Measurements from ENCODE around the gene ZNF639. TPM values are rescaled to one million over a fixed set of nuclear protein-coding genes. Genes with fewer than 3 reads are reported as not detected.
"Not testable (repeated sequence)": the region's sequence is repeated elsewhere in the genome, so short reads cannot be mapped to it uniquely, and the experiment has no call there.

Gene ZNF639, protein sequence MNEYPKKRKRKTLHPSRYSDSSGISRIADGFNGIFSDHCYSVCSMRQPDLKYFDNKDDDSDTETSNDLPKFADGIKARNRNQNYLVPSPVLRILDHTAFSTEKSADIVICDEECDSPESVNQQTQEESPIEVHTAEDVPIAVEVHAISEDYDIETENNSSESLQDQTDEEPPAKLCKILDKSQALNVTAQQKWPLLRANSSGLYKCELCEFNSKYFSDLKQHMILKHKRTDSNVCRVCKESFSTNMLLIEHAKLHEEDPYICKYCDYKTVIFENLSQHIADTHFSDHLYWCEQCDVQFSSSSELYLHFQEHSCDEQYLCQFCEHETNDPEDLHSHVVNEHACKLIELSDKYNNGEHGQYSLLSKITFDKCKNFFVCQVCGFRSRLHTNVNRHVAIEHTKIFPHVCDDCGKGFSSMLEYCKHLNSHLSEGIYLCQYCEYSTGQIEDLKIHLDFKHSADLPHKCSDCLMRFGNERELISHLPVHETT
- 10 to 100 TPM; 40.0 to 54.8 (median 46.7) TPM for polyA plus RNA-seq

DNA sequence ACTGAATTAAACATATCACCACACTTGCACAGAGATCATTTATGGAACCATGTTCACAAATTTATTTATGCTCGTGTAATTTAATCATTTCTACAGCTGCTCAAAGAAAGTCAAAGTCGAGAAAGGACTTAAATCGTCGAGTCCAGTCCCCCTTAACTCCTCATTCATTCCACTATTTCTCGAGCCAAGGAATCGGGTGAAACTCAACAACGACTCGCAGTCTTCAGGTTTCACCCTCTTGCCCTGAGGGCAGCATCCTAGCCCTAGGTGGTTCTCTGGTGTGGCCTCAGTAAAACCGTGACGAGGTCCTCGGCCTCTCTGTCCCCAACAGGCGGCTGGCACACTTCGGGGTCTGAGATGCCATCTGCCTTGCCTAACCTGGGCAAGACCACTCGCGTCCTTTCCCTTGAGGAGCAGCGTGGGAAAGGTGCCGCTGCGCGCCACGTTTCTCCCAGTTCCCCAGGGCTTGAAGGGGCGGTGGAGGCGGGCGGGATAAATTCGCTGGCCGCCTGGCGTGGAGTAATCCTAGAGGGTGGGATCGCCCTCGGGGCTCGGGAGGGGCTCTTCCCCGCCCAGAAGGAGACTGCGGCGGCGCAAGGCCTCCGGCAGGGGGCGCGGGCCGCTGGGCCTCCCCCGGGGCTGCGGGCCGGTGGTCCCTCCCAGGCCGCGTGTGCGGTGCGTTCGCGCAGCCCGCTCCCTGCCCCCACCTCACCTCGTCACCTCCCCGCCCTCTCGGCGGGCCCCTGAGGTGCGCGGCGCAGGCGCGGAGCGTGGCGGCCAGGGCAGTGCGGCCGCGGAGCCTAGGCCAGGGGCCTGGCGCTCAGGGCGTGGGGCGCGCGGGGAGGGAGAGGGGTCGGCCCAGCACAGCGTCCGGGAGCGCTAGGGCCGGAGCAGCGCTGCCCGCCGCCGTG is at the start of gene ZNF639:
Gene ZNF639 (plus strand): TSS at position 746 of the 911 bp plus-strand sequence. CDS start 5,263 bp downstream, outside the sequence.
- Mint-ChIP-seq H3K36me3 (no peaks in the 10 kb centered on the region), H3K27me3 (ENCODE audit: low read depth in 3 of 3) (peaks cover 7 to 16% (median 13%) of the 10 kb centered on the region in 3 donors), H3K4me1 (peaks cover 33 to 37% of the 10 kb centered on the region in 2 donors), H3K27ac (peak within 1 kb of the TSS; percentile 90 to 96 (median 94)), H3K9me3 (no peaks in the 10 kb centered on the region), H3K4me3 (peak within 1 kb of the TSS; percentile 89 to 94 (median 93))
- peak; percentile 88 to 91 (median 89) for DNase-seq

DNA sequence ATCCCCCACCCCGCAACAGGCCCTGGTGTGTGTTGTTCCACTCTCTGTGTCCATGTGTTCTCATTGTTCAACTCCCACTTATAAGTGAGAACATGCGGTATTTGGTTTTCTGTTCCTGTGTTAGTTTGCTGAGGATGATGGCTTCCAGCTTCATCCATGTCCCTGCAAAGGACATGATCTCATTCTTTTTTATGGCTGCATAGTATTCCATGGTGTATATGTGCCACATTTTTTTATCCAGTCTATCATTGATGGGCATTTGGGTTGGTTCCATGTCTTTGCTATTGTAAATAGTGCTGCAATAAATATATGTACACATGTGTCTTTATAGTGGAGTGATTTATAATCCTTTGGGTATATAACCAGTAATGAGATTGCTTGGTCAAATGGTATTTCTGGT is 48.4 kb upstream of the ZNF639 start:
- H3K9me3 Mint-ChIP-seq, H3K36me3 Mint-ChIP-seq, DNase-seq, H3K4me3 Mint-ChIP-seq, H3K27ac Mint-ChIP-seq, H3K4me1 Mint-ChIP-seq: not testable (repeated sequence)
- H3K27me3 Mint-ChIP-seq (ENCODE audit: low read depth in 3 of 3), result peaks cover 0 to 10% (median 4%) of the 10 kb centered on the region in 3 donors

GRCh38 chr3:179276001-179276400 is 46.8 kb upstream of the ZNF639 start:
- no peak overlapping the region for H3K27ac Mint-ChIP-seq
- peaks cover 0 to 2% (median 0%) of the 10 kb centered on the region in 6 donors for H3K9me3 Mint-ChIP-seq
- H3K27me3 Mint-ChIP-seq (ENCODE audit: low read depth in 3 of 3), result peaks cover 0 to 10% (median 4%) of the 10 kb centered on the region in 3 donors
- no peak overlapping the region for H3K4me3 Mint-ChIP-seq
- DNase-seq, result no peak
- H3K36me3 Mint-ChIP-seq, result no peaks in the 10 kb centered on the region
- H3K4me1 Mint-ChIP-seq, result no peaks in the 10 kb centered on the region

DNA sequence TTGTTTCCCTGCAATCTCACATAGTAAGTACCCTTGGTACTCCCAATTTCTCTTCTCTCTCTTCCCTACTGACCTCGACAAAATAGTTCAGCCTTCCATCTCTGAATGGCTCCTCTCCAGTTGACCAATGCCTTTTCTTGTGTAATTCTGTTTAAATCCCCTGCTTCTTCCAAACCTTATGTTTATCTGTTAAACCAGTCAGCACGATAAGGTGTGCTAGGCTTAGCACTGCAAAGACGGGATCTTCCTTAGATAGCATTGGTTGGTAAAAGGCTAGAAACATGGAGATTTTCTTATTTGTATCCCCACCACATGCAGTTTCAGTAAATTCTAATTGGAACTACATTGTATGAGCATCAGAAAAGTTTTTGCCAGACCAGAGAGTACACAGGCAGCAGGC is 46.1 kb upstream of the ZNF639 start:
- Mint-ChIP-seq H3K9me3 (peaks cover 0 to 2% (median 0%) of the 10 kb centered on the region in 6 donors), H3K4me3 (no peak overlapping the region), H3K36me3 (no peaks in the 10 kb centered on the region), H3K4me1 (no peaks in the 10 kb centered on the region), H3K27me3 (ENCODE audit: low read depth in 3 of 3) (peaks cover 0 to 10% (median 4%) of the 10 kb centered on the region in 3 donors), H3K27ac (no peak overlapping the region)
- no peak for DNase-seq

DNA sequence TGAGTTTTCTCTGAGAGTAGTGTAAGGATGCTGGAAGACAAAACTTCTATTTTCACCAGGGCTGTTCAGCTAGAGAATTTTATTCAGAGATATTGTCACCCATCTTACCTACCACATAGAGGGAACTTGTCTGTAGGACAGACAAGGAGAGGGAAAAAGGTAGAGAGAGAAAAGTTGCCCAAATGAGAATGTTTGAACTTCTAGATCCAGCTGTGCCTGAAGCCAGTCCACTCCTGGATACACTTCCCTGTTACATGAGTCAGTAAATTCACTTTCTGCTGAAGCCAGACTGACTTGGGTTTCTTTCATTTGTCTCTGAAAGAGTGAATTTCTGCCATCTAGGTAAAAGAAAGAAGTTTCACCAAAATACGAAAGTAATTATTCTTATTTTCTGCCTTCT is 44.7 kb upstream of the ZNF639 start:
- no peak for DNase-seq
- Mint-ChIP-seq H3K27ac (no peak overlapping the region), H3K9me3 (peaks cover 0 to 2% (median 0%) of the 10 kb centered on the region in 6 donors), H3K4me1 (no peaks in the 10 kb centered on the region), H3K36me3 (no peaks in the 10 kb centered on the region), H3K4me3 (no peak overlapping the region), H3K27me3 (ENCODE audit: low read depth in 3 of 3) (peaks cover 0 to 20% (median 11%) of the 10 kb centered on the region in 3 donors)

DNA sequence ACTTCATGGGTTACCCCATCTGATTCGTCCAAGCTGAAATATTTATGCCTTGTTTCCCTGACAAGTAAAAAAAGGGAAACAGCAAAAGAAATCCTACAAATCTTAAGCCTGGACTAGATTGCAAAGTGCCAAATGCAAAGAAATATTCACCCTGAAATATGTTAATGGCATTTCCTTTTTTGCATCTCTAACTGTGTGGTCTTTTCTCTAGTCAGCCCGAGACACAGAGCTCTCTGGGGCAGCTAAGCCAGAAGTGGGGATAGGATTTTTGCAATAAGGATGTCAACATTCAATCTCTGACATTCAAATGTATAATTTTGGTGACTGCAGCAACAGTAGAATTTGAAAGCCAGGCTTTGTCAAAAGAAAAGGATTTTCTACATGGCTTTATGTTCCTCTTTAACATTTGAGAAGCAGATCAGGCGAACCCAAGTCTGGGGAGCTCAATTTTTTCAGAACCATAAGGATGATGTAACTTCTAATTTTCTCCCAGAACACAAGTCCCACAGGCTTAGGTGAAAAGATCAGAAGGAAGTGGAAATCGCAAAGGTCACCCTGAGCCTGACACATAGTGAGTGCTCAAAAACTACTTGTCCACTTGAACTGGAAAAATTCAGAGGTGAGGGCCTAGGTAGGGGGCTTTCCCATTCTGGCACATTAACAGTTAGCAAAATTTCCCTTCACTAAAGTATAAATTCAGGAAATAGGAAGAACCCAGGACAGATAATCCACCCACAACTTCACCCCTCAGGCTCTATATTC is 43.7 kb upstream of the ZNF639 start:
- peaks cover 0 to 2% (median 0%) of the 10 kb centered on the region in 6 donors for H3K9me3 Mint-ChIP-seq
- H3K27me3 Mint-ChIP-seq (ENCODE audit: low read depth in 3 of 3), result peaks cover 1 to 20% (median 13%) of the 10 kb centered on the region in 3 donors

GRCh38 chr3:179279837-179280236 is 43.0 kb upstream of the ZNF639 start:
- Mint-ChIP-seq H3K9me3 (peaks cover 0 to 2% (median 0%) of the 10 kb centered on the region in 6 donors), H3K27me3 (ENCODE audit: low read depth in 3 of 3) (peaks cover 1 to 20% (median 13%) of the 10 kb centered on the region in 3 donors), H3K4me1 (no peaks in the 10 kb centered on the region), H3K4me3 (no peak overlapping the region), H3K36me3 (no peaks in the 10 kb centered on the region), H3K27ac (no peak overlapping the region)
- DNase-seq, result no peak

More for the DNA sequence above, 43.7 kb upstream of the ZNF639 start:
- Mint-ChIP-seq H3K4me1 (no peaks in the 10 kb centered on the region), H3K36me3 (no peaks in the 10 kb centered on the region), H3K4me3 (no peak overlapping the region), H3K27ac (no peak overlapping the region)
- DNase-seq, result no peak

GRCh38 chr3:179281825-179282224 is 41.0 kb upstream of the ZNF639 start:
- no peak for DNase-seq
- Mint-ChIP-seq H3K4me1 (no peaks in the 10 kb centered on the region), H3K4me3 (no peak overlapping the region), H3K36me3 (no peaks in the 10 kb centered on the region), H3K27me3 (ENCODE audit: low read depth in 3 of 3) (peaks cover 1 to 21% (median 14%) of the 10 kb centered on the region in 3 donors), H3K27ac (no peak overlapping the region), H3K9me3 (no peaks in the 10 kb centered on the region)

GRCh38 chr3:179286331-179286730 is 36.5 kb upstream of the ZNF639 start:
- no peak overlapping the region for H3K27ac Mint-ChIP-seq
- H3K27me3 Mint-ChIP-seq (ENCODE audit: low read depth in 3 of 3), result peaks cover 1 to 13% (median 10%) of the 10 kb centered on the region in 3 donors
- no peaks in the 10 kb centered on the region for H3K36me3 Mint-ChIP-seq
- no peaks in the 10 kb centered on the region for H3K4me1 Mint-ChIP-seq
- DNase-seq, result no peak
- no peaks in the 10 kb centered on the region for H3K9me3 Mint-ChIP-seq
- no peak overlapping the region for H3K4me3 Mint-ChIP-seq

GRCh38 chr3:179288845-179289244 is 34.0 kb upstream of the ZNF639 start:
- Mint-ChIP-seq H3K36me3 (no peaks in the 10 kb centered on the region), H3K4me3 (no peak overlapping the region)

GRCh38 chr3:179289295-179289694 is 33.5 kb upstream of the ZNF639 start:
- no peak overlapping the region for H3K27ac Mint-ChIP-seq
- no peaks in the 10 kb centered on the region for H3K9me3 Mint-ChIP-seq
- H3K4me3 Mint-ChIP-seq, result no peak overlapping the region
- H3K27me3 Mint-ChIP-seq (ENCODE audit: low read depth in 3 of 3), result peaks cover 3 to 5% (median 3%) of the 10 kb centered on the region in 3 donors
- H3K4me1 Mint-ChIP-seq, result no peaks in the 10 kb centered on the region
- DNase-seq, result no peak
- no peaks in the 10 kb centered on the region for H3K36me3 Mint-ChIP-seq

More at GRCh38 chr3:179288845-179289244, 34.0 kb upstream of the ZNF639 start:
- no peaks in the 10 kb centered on the region for H3K4me1 Mint-ChIP-seq
- H3K27ac Mint-ChIP-seq, result no peak overlapping the region
- DNase-seq, result no peak
- H3K9me3 Mint-ChIP-seq, result no peaks in the 10 kb centered on the region
- H3K27me3 Mint-ChIP-seq (ENCODE audit: low read depth in 3 of 3), result peaks cover 3 to 5% (median 4%) of the 10 kb centered on the region in 3 donors

DNA sequence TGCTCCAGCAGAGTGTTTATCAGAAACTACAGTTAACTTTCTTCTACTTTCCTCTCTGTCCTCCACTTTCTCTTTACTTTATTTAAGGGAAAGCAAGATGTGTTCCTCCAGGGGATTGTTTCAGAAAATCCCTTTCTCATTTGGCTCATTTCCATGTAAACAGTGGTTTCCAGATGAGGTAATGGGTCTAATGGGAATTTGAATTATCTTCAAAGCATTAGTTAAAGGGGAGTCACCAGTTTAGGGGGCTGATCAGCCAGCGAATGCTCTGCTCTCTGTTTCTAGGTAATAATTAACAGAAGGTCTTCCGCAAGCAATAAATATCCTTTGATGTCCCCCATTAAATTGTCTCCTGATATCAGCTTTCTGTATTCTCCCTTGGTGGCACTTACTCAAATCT is 30.4 kb upstream of the ZNF639 start:
- Mint-ChIP-seq H3K9me3 (no peaks in the 10 kb centered on the region), H3K27me3 (ENCODE audit: low read depth in 3 of 3) (peaks cover 3 to 7% (median 5%) of the 10 kb centered on the region in 3 donors), H3K4me3 (no peak overlapping the region), H3K4me1 (no peaks in the 10 kb centered on the region), H3K27ac (no peak overlapping the region), H3K36me3 (no peaks in the 10 kb centered on the region)
- DNase-seq, result no peak

All from immature natural killer cell (primary cell).